GM19372 (cell line): ENCODE data around the gene MAP6.

Source experiments
- ATAC-seq: cut with Tn5 transposase; IDR thresholded peaks from one replicate; pipeline ENCODE4 v1.9.1; 2021; ENCODE audit warnings: mild to moderate bottlenecking, low read depth, moderate library complexity; ENCODE audit not compliant: unreplicated experiment

The MAP6 gene

GRCh38 chr11:75632450-75632849 lies 36.4 kb downstream of the MAP6 start:
- no peak for ATAC-seq

DNA sequence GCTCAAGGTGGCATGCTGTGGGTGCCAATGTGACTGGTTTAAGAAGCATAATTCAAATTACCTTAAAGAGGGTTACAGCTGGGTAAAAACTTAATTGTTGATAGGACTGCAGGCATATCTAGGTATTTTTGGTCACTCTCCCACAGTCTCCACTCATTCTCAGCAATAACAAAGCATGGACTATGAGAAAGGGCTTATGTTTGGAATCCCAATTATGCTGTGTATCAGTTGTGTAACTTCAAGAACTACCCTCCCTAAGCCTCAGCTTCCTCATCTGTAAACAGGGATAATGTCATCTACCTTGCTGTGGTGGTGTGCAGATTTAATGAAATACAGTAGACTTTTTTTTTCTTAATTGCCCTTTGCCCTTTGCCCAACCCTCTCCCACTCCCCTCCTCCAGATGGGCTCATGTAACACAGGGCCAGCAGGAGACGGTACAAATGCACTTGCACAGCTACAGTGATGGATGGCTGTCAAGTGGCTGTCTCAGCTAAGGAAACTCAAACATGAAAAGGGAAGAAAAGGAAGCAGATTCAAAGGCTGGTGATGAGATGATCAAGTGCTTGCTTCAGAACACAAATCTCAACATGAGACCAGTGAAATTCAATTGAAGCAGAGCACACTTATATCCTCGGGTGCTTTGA lies 37.6 kb downstream of the MAP6 start:
- ATAC-seq: no peak

DNA sequence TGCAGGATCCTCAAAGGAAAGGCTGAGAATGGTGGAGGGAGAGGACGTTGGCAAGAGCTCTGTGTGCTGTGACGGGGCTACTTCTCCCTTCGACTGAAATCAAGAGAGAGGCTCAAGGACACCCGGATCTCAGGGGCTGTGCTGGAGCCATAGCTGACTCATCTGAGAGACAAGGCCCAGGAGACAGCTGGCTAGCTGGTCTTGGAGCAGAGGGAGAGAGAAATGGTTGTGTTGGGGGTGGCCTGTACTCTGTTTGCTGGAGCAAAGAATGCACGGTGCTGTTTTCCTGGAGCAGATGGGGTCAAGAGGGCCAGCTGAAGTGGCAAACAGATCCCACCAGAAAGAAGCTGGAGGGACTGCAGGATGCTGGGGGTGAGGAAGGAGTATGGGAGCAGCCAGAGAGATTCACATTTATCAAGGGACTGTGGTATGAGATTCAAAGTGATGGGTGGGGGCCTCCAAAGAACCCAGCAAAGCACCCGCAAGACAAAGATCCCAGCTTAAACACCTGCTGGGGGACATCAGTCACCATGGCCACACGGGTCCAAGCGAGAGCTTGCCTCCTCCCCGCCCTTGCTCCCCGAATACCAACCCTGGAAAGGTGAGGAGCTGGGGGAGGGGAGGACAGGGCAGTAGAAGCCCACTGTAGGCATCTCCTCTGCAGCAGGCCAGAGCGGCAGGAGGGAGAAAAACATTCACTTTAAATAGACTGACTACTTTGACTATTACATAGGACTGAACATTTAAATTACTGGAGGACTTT lies 40.8 kb downstream of the MAP6 start:
- no peak for ATAC-seq

DNA sequence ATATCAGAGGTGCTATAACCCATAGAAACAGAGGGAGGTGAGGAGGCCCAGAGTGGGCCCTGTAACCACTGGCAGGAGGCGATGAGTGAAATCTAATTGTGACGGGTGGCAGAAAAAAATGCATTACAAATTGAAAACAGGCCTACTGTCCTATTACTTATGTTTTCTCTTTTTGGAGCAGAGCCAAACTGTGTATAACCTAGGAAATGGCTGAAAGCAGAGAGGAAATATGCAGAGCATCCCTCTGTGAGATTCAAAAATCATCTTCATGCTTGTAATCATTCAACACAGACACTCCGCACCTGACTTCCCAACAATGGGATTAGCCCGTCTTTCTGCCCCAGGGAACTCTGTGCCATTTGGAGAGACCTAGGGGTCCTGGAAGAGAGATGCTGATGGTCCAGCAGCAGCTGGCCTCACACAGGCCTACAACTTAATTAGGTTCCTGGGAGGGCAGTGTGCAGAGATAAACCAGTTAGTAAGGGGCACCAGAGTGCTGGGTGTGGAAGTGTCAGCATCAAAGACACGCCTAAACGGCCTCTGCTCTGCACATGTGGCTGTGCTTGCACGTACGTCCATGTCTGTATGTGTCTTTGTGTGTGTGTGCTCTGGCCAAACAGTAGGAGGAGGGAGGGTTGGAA lies 41.8 kb downstream of the MAP6 start:
- ATAC-seq: no peak

GRCh38 chr11:75625991-75626888 lies 42.6 kb downstream of the MAP6 start:
- ATAC-seq: no peak

DNA sequence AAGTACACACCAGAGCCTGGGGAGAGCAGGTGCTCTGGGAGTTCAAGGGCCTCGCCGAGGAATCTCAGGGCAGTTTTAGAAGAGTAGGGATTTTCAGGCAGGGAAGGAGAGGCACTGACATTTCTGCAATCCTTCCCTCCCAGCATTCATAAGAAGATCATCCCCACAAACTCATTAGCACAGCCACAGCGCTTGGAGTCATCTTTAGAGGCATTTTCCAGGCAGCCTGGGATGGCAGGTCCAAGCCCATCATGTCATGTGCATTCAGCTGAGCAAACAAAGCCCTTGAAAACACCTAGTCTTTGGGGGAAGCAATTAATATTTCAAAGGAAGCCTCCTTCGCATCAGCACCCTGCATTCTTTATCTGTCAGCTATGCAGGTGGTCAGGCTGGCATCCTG lies 43.8 kb downstream of the MAP6 start:
- no peak for ATAC-seq

DNA sequence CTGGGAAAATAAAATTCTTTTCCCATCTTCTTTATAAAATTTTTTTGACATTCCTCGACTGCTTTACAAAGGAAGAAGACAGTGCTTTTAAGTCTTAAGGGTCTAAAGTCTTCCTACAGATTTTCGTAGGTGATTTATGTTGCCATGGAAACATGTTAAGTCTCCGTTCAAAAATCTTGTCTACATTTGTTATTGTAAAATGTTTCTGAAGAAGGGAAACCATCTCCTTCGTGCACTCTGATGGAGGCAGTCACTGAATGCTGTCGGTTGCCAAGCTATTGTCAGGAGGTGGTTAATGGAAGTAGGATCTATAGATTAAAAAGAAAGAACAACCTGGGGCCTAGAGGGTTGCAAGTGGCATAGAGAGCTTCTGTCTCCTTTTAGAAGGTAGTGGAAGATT lies 52.6 kb downstream of the MAP6 start:
- no peak for ATAC-seq

- no peak for ATAC-seq
These were observed 53.1 kb downstream of the MAP6 start for GRCh38 chr11:75615751-75616150.

GRCh38 chr11:75611823-75612222 lies 57.0 kb downstream of the MAP6 start:
- ATAC-seq: no peak

- ATAC-seq: no peak
These were observed 62.7 kb downstream of the MAP6 start for GRCh38 chr11:75606099-75606498.

DNA sequence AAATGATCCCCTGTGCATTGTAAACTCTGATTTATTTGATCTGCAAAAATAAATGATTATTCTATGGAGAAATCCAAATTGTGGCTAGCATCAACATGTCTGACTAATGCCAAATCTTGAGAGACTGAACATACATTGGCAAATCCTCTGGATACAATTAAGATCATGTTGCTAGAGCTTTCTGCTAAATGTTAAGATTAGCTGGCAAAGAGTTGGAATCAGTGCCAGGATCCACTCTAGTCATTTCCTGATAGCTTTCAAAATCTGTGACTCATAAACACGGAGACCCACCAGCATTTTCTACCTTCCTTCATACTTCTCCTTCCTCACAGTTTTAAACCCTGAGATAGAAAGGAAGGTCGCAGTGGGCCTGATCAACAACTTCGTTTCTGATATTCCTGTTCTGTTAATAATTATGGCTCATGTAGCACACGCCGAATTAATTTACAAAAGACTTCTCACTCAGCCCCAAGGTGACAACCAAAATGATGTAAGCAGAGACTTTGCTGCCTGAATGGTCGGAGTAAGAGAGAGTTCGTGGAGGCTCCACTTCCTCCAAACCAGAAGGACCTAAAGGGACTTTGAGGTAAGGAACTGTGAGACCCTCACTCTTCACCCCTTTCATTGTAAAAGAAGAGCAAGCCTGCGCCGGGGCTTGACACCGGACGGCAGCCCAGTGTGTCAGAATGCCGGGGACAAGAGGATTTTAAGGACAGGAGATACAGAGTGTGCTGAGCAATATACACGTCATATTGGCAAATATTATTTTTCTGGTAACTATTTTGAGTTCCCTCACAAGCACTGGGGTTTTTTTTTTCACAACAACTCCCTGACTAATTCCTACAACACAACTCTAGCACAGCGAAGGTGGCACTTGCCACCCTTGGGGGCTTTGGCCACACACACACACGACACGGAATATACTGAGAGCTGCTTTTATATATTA lies 64.8 kb downstream of the MAP6 start:
- no peak for ATAC-seq

DNA sequence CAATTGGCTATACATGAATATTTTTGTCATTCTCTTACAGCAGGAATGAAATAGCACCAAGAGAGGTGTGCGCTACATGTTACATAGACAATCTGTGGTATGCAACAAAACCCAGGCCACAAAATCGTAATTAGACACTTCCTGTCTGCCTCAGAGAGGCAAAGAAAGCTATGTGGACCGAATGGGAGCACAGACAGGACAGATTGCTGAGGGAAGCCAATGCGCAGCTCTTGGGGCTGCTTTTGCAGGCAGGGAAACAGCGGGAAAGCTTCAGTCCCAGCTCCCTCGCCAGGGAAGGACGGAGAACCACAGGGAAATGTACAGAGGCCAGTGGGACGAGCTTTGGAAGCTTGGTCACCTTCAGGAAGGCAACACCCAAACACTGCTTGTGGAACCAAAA lies 65.9 kb downstream of the MAP6 start:
- ATAC-seq: no peak

GRCh38 chr11:75601494-75601893 lies 67.3 kb downstream of the MAP6 start:
- no peak for ATAC-seq

DNA sequence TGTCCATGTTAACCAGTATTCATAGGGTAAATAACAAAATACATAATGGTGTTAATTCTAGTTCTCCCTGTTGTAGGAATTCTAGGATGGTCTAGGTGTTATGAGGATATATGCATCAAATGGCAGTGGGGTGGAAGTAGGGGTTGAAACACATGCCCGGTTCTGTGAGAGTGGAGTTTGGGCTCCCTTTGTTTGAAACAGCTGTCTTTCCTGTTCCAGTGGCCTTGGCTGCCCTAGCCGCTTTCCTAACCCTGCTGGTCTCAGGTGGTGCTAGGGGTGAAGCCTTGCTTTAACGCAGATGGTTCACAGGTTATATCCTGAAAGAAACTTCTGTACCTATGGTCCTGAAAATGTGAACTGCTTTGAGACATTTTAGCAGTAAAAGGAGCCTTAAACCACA lies 68.5 kb downstream of the MAP6 start:
- no peak for ATAC-seq

GRCh38 chr11:75598900-75599299 lies 69.9 kb downstream of the MAP6 start:
- ATAC-seq: no peak

DNA sequence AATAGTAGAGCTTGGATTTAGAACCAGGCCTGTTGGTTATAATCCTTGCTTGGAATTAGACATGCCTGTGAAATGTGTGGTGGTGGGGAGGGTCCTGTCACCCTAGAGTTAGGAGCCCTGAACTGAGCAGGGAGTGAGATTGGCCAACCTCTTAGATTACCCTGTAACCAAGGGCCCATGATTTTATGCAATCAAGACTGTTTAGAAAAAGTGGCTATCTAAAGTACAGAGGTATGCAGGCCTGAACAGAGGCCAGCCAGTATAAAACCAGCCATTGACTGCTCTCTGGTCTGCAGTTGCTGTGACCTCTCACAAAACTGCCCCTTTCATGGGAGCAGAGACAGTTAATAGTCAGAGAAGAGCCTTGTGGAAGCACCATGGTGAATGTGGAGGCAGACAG lies 70.6 kb downstream of the MAP6 start:
- no peak for ATAC-seq

- no peak for ATAC-seq
These were observed 71.2 kb downstream of the MAP6 start for GRCh38 chr11:75597636-75598035.

- no peak for ATAC-seq
These were observed 71.9 kb downstream of the MAP6 start for GRCh38 chr11:75596914-75597313.

- no peak for ATAC-seq
These were observed 73.4 kb downstream of the MAP6 start for GRCh38 chr11:75595429-75595828.

GRCh38 chr11:75594211-75594610 lies 74.6 kb downstream of the MAP6 start:
- ATAC-seq: no peak
